Activated CD4-positive, alpha-beta T cell treated with anti-CD3 and anti-CD28 coated beads, Interleukin-2, amount 50 U/mL, for 1 hour (primary cell): ENCODE data around the gene COX4I2.
"Not testable (repeated sequence)": the region's sequence is repeated elsewhere in the genome, so short reads cannot be mapped to it uniquely, and the experiment has no call there.

Source experiments
- DNase-seq: peaks from one replicate; pipeline ENCODE4 v3.0.0-alpha.2; 2020

The COX4I2 gene

GRCh38 chr20:31661625-31662371, 24.1 kb downstream of the COX4I2 start:
- peak; percentile 81 for DNase-seq

GRCh38 chr20:31662372-31662854, 24.7 kb downstream of the COX4I2 start:
- DNase-seq: no peak

- DNase-seq: no peak
Measured at GRCh38 chr20:31663524-31663837, 25.8 kb downstream of the COX4I2 start.

GRCh38 chr20:31663838-31664695, 26.4 kb downstream of the COX4I2 start:
- DNase-seq: no peak

- DNase-seq: no peak
Measured at GRCh38 chr20:31664696-31665354, 27.1 kb downstream of the COX4I2 start.

- DNase-seq: no peak
Measured at GRCh38 chr20:31665753-31666152, 28.0 kb downstream of the COX4I2 start.

GRCh38 chr20:31666258-31667042, 28.7 kb downstream of the COX4I2 start:
- no peak for DNase-seq

GRCh38 chr20:31667315-31668285, 29.9 kb downstream of the COX4I2 start:
- no peak for DNase-seq

- DNase-seq: not testable (repeated sequence)
Measured at GRCh38 chr20:31668944-31669343, 31.2 kb downstream of the COX4I2 start.

GRCh38 chr20:31669876-31670275, 32.2 kb downstream of the COX4I2 start:
- no peak for DNase-seq

GRCh38 chr20:31670371-31671228, 32.9 kb downstream of the COX4I2 start:
- no peak for DNase-seq

- no peak for DNase-seq
Measured at GRCh38 chr20:31671324-31671723, 33.6 kb downstream of the COX4I2 start.

- no peak for DNase-seq
Measured at GRCh38 chr20:31673435-31673834, 35.7 kb downstream of the COX4I2 start.

GRCh38 chr20:31673943-31674463, 36.3 kb downstream of the COX4I2 start:
- DNase-seq: no peak

- peak; percentile 43 for DNase-seq
Measured at GRCh38 chr20:31674895-31675827, 37.4 kb downstream of the COX4I2 start.

- peak; percentile 26 for DNase-seq
Measured at GRCh38 chr20:31675828-31676608, 38.3 kb downstream of the COX4I2 start.

GRCh38 chr20:31676609-31676989, 38.9 kb downstream of the COX4I2 start:
- no peak for DNase-seq

- no peak for DNase-seq
Measured at GRCh38 chr20:31677553-31678260, 40.0 kb downstream of the COX4I2 start.
